ENCODE results near the gene EPOP.
"Not testable (repeated sequence)": the region's sequence is repeated elsewhere in the genome, so short reads cannot be mapped to it uniquely, and the experiment has no call there.

DNA sequence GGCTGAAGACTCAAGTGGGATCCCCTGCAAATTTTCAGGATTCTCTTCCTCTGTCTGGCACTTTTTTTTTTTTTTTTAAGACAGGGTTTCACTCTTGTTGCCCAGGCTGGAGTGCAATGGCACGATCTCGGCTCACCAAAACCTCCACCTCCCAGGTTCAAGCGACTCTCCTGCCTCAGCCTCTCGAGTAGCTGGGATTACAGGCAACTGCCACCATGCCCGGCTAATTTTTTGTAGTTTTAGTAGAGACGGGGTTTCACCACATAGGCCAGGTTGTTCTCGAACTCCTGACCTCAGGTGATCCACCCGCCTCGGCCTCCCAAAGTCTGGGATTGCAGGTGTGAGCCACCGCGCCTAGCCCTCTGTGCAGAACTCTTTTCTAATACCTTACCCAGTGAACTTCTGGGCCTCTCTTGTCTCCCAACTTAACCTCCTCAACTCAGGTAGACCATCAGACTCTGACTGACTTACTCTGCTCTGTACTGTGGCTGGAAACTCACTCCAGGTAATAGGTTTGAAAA lies 24.0 kb downstream of the EPOP start:
- TF ChIP-seq, protein P1, sequence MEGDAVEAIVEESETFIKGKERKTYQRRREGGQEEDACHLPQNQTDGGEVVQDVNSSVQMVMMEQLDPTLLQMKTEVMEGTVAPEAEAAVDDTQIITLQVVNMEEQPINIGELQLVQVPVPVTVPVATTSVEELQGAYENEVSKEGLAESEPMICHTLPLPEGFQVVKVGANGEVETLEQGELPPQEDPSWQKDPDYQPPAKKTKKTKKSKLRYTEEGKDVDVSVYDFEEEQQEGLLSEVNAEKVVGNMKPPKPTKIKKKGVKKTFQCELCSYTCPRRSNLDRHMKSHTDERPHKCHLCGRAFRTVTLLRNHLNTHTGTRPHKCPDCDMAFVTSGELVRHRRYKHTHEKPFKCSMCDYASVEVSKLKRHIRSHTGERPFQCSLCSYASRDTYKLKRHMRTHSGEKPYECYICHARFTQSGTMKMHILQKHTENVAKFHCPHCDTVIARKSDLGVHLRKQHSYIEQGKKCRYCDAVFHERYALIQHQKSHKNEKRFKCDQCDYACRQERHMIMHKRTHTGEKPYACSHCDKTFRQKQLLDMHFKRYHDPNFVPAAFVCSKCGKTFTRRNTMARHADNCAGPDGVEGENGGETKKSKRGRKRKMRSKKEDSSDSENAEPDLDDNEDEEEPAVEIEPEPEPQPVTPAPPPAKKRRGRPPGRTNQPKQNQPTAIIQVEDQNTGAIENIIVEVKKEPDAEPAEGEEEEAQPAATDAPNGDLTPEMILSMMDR (IDR thresholded peaks at IDR 0.05) = not testable (repeated sequence)
- TF ChIP-seq EZH2, EZH2phosphoT487 (IDR thresholded peaks at IDR 0.05): not testable (repeated sequence)

Measured in neural progenitor cell (in vitro differentiated cells).